GM23248 (cell line): ENCODE results near the gene TRAFD1. TPM values are rescaled to one million over a fixed set of nuclear protein-coding genes. Genes with fewer than 3 reads are reported as not detected.
"Not testable (repeated sequence)": the region's sequence is repeated elsewhere in the genome, so short reads cannot be mapped to it uniquely, and the experiment has no call there.

Experiments
- DNase-seq: peaks from one replicate; pipeline ENCODE4 v3.0.0-alpha.2; 2015
- H2AFZ ChIP-seq: fragments of 200-600 bp; sonication (generic); 2 replicates; pipeline ENCODE4 v1.6.1; 2016; ENCODE audit warnings: antibody characterized with exemption
- H3F3A ChIP-seq: fragments of 200-600 bp; sonication (generic); 2 replicates; pipeline ENCODE4 v1.6.1; 2016; ENCODE audit warnings: mild to moderate bottlenecking, antibody characterized with exemption, mixed run types; ENCODE audit not compliant: insufficient read depth
- H3K27ac ChIP-seq: fragments of 200-600 bp; sonication (generic); 2 replicates; pipeline ENCODE4 v1.5.1; 2016; ENCODE audit warnings: mild to moderate bottlenecking
- H3K27me3 ChIP-seq: fragments of 200-600 bp; sonication (generic); replicated peaks from 2 replicates; pipeline ENCODE4 v1.6.1; 2016; ENCODE audit warnings: mild to moderate bottlenecking; ENCODE audit not compliant: insufficient read depth
- H3K36me3 ChIP-seq: fragments of 200-600 bp; sonication (generic); 2 replicates; pipeline ENCODE4 v1.6.1; 2016; ENCODE audit warnings: low read depth, mild to moderate bottlenecking
- H3K4me1 ChIP-seq: fragments of 200-600 bp; sonication (generic); 2 replicates; pipeline ENCODE4 v1.6.1; 2016; ENCODE audit warnings: mild to moderate bottlenecking; ENCODE audit not compliant: insufficient read depth
- H3K4me2 ChIP-seq: fragments of 200-600 bp; sonication (generic); one replicate; pipeline ENCODE4 v1.6.1; 2016; ENCODE audit warnings: mild to moderate bottlenecking; ENCODE audit not compliant: unreplicated experiment
- H3K4me3 ChIP-seq: fragments of 200-600 bp; sonication (generic); 2 replicates; pipeline ENCODE4 v1.5.1; 2016; ENCODE audit warnings: mild to moderate bottlenecking
- H3K79me2 ChIP-seq: fragments of 200-600 bp; sonication (generic); 2 replicates; pipeline ENCODE4 v1.6.1; 2016; ENCODE audit warnings: mild to moderate bottlenecking; ENCODE audit not compliant: insufficient read depth
- H3K9ac ChIP-seq: fragments of 200-600 bp; sonication (generic); 2 replicates; pipeline ENCODE4 v1.6.1; 2016; ENCODE audit warnings: mild to moderate bottlenecking
- H3K9me2 ChIP-seq: fragments of 200-600 bp; sonication (generic); 2 replicates; pipeline ENCODE4 v1.6.1; 2016; ENCODE audit warnings: mixed run types, mild to moderate bottlenecking, moderate library complexity; ENCODE audit not compliant: insufficient read depth
- H3K9me3 ChIP-seq: fragments of 200-600 bp; sonication (generic); one replicate; pipeline ENCODE4 v1.6.1; 2017; ENCODE audit warnings: low read depth
- H4K20me1 ChIP-seq: fragments of 200-600 bp; sonication (generic); 2 replicates; pipeline ENCODE4 v1.6.0; 2016; ENCODE audit not compliant: insufficient read depth
- EZH2 ChIP-seq: fragments of 200-600 bp; sonication (generic); IDR thresholded peaks from 2 replicates; pipeline ENCODE4 v1.6.1; 2018; ENCODE audit warnings: antibody characterized with exemption, mild to moderate bottlenecking; ENCODE audit not compliant: insufficient read depth, poor library complexity, severe bottlenecking
- EZH2phosphoT487 ChIP-seq: fragments of 200-600 bp; sonication (generic); IDR thresholded peaks from 2 replicates; pipeline ENCODE4 v1.6.1; 2018; ENCODE audit warnings: antibody characterized with exemption, moderate library complexity, mild to moderate bottlenecking, low read depth; ENCODE audit not compliant: insufficient read depth
- WGBS, 2 experiments: methylation state at CpG; one replicate each; pipeline ENCODE4 v1.1.6; 2015 to 2017; ENCODE audit warnings: low lambda C conversion rate in 2 of 2, low coverage in 1 of 2; ENCODE audit errors: missing lambda C conversion rate in 2 of 2; 5-methylcytosine and 5-hydroxymethylcytosine counted together
- in situ Hi-C: fragments of 300-500 bp; cut with MboI; formaldehyde crosslinking; loops from 2 replicates; pipeline ENCODE4 v1.15.0; 2020
- polyA plus RNA-seq: library from polyadenylated mRNA; unstranded; fragments of >200 nt; fragmentation: Nextera tagmentation; extraction: Ambion mirVana; gene quantifications from 2 replicates; pipeline ENCODE4 v1.2.1, GENCODE V29; 2016
- total RNA-seq: library from RNA; depleted of rRNA; stranded (reverse); fragments of >200 nt; shearing (Covaris generic); gene quantifications from 2 replicates; pipeline ENCODE4 v1.2.3, GENCODE V29; 2014

TRAFD1 gene
- total and polyA plus RNA-seq, 2 experiments from 2014 or later: 31.7 to 34.2 TPM

DNA sequence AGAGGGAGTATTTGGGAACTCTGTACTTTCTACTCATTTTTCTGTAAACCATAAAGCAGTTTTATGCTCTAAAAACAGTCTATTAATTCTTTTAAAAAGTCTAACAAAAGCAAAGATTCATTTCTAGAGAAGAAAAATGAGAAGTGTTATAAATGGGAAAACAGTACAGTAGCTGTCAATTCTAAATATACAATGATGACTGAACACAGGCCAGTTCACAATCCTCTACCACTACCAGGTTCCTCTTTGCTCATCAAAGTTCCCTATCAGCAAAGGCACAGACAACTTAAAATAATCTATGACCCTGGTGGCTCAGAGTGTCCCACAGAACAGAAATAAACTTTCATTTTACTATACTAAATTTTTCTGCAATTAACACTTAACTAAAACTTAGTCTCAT is 29.3 kb upstream of the TRAFD1 start:
- Histone ChIP-seq H3K27me3 (no peaks in the 10 kb centered on the region), H3K9ac (peak overlapping the region; percentile 26; the same call in 1 of the 2 replicates), H3K27ac (peak overlapping the region; percentile 54), H2AFZ (no peak overlapping the region), H3K9me3 (no peaks in the 10 kb centered on the region), H3F3A (peaks cover 35% of the 10 kb centered on the region), H3K79me2 (peaks cover 98% of the 10 kb centered on the region), H3K4me3 (peak overlapping the region; percentile 11; the same call in 1 of the 2 replicates), H3K4me2 (peak overlapping the region; percentile 75), H3K36me3 (peaks cover 3% of the 10 kb centered on the region), H3K4me1 (peaks cover 15% of the 10 kb centered on the region), H4K20me1 (peaks cover 4% of the 10 kb centered on the region; the same call in 1 of the 2 replicates), H3K9me2 (no peaks in the 10 kb centered on the region)
- TF ChIP-seq EZH2 (no peak), EZH2phosphoT487 (no peak)
- DNase-seq: no peak
- in situ Hi-C loops: no loop called here

GRCh38 chr12:112096667-112097066 is 28.7 kb upstream of the TRAFD1 start:
- Histone ChIP-seq H3K27me3 (no peaks in the 10 kb centered on the region), H3K79me2 (peaks cover 98% of the 10 kb centered on the region), H3K9me2 (no peaks in the 10 kb centered on the region), H2AFZ (no peak overlapping the region), H3K9me3 (no peaks in the 10 kb centered on the region), H3K4me1 (peaks cover 15% of the 10 kb centered on the region), H3F3A (peaks cover 35% of the 10 kb centered on the region), H3K36me3 (peaks cover 7% of the 10 kb centered on the region), H3K9ac (peak overlapping the region; percentile 26; the same call in 1 of the 2 replicates), H4K20me1 (peaks cover 5% of the 10 kb centered on the region; the same call in 1 of the 2 replicates), H3K4me3 (peak overlapping the region; percentile 11; the same call in 1 of the 2 replicates), H3K4me2 (peak overlapping the region; percentile 75), H3K27ac (peak overlapping the region; percentile 54)
- DNase-seq: peak; percentile 89
- no peak for TF ChIP-seq EZH2
- no peak for TF ChIP-seq EZH2phosphoT487
- WGBS, 2 experiments: 0% methylated on average over 2 of the region's 2 CpGs
- in situ Hi-C loops: no loop called here

DNA sequence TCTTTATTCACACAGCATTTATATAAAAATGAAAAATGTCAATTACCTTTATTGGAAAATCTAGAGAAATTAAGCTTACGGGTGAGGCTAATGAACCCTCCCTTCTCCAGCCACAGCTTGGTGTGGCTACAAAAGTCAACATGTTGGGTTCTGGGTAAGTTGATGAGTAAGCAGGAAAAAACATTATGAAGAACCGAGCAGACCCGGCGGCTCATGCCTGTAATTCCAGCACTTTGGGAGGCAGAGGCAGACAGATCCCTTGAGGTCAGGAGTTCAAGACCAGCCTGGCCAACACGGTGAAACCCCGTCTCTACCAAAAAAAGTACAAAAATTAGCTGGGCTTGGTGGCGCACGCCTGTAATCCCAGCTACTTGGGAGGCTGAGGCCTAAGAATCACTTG is 27.7 kb upstream of the TRAFD1 start:
- TF ChIP-seq EZH2 (no peak), EZH2phosphoT487 (no peak)
- no peak for DNase-seq
- H4K20me1 ChIP-seq: peaks cover 5% of the 10 kb centered on the region; the same call in 1 of the 2 replicates
- H3K27me3 ChIP-seq: no peaks in the 10 kb centered on the region
- H3K4me2 ChIP-seq: no peak overlapping the region
- no peaks in the 10 kb centered on the region for H3K9me3 ChIP-seq
- WGBS, 2 experiments: 94 to 96% methylated on average over 8 of the region's 8 CpGs
- no peak overlapping the region for H3K9ac ChIP-seq
- H3K27ac ChIP-seq: no peak overlapping the region
- in situ Hi-C loops: no loop called here
- peaks cover 35% of the 10 kb centered on the region for H3F3A ChIP-seq
- no peaks in the 10 kb centered on the region for H3K9me2 ChIP-seq
- H3K79me2 ChIP-seq: peaks cover 98% of the 10 kb centered on the region
- H3K4me3 ChIP-seq: no peak overlapping the region
- peaks cover 15% of the 10 kb centered on the region for H3K4me1 ChIP-seq
- peaks cover 7% of the 10 kb centered on the region for H3K36me3 ChIP-seq
- no peak overlapping the region for H2AFZ ChIP-seq

- in situ Hi-C loops: not testable (repeated sequence)
Observed at GRCh38 chr12:112100500-112100899, 24.9 kb upstream of the TRAFD1 start.

GRCh38 chr12:112102127-112102526 is 23.2 kb upstream of the TRAFD1 start:
- WGBS, 2 experiments: 84 to 88% methylated on average over 4 of the region's 4 CpGs
- H3F3A ChIP-seq: peaks cover 18% of the 10 kb centered on the region
- peaks cover 5% of the 10 kb centered on the region; the same call in 1 of the 2 replicates for H4K20me1 ChIP-seq
- H3K4me2 ChIP-seq: no peak overlapping the region
- no peaks in the 10 kb centered on the region for H3K9me3 ChIP-seq
- no peak overlapping the region for H3K4me3 ChIP-seq
- H3K79me2 ChIP-seq: peaks cover 100% of the 10 kb centered on the region
- in situ Hi-C loops: no loop called here
- no peaks in the 10 kb centered on the region for H3K27me3 ChIP-seq
- peaks cover 12% of the 10 kb centered on the region for H3K4me1 ChIP-seq
- H3K27ac ChIP-seq: no peak overlapping the region
- no peak for DNase-seq
- no peak overlapping the region for H3K9ac ChIP-seq
- no peaks in the 10 kb centered on the region for H3K9me2 ChIP-seq
- TF ChIP-seq EZH2: no peak
- no peak for TF ChIP-seq EZH2phosphoT487
- peaks cover 7% of the 10 kb centered on the region for H3K36me3 ChIP-seq
- H2AFZ ChIP-seq: no peak overlapping the region

More at GRCh38 chr12:112100500-112100899, 24.9 kb upstream of the TRAFD1 start:
- H3K9me2 ChIP-seq, H3K9me3 ChIP-seq, H4K20me1 ChIP-seq, H2AFZ ChIP-seq, H3K4me2 ChIP-seq, DNase-seq, H3K27ac ChIP-seq, H3K9ac ChIP-seq, H3K4me3 ChIP-seq, H3K36me3 ChIP-seq, H3K27me3 ChIP-seq: not testable (repeated sequence)
- H3K4me1 ChIP-seq: peaks cover 15% of the 10 kb centered on the region
- H3F3A ChIP-seq: peaks cover 33% of the 10 kb centered on the region
- 97 to 99% methylated on average over 12 to 15 of the region's 15 CpGs for WGBS, 2 experiments
- peaks cover 98% of the 10 kb centered on the region for H3K79me2 ChIP-seq

- H2AFZ ChIP-seq, H3K36me3 ChIP-seq, H3K9me2 ChIP-seq, H3K27ac ChIP-seq, H4K20me1 ChIP-seq, H3K9ac ChIP-seq, H3K4me2 ChIP-seq, DNase-seq, H3K9me3 ChIP-seq, in situ Hi-C loops, H3K27me3 ChIP-seq, H3K4me3 ChIP-seq: not testable (repeated sequence)
- Histone ChIP-seq H3F3A (peaks cover 18% of the 10 kb centered on the region; the same call in 1 of the 2 replicates), H3K79me2 (peaks cover 100% of the 10 kb centered on the region), H3K4me1 (peaks cover 18% of the 10 kb centered on the region)
- WGBS, 2 experiments: 92 to 93% methylated on average over 18 to 19 of the region's 19 CpGs
Observed at GRCh38 chr12:112102746-112103145, 22.6 kb upstream of the TRAFD1 start.
